Stimulated activated CD4-positive, alpha-beta T cell treated with anti-CD3 and anti-CD28 coated beads, Interleukin-2, amount 100 ng/mL, for 24 hours (primary cell): ENCODE data around the gene PRDM16.
"Not testable (repeated sequence)": the region's sequence is repeated elsewhere in the genome, so short reads cannot be mapped to it uniquely, and the experiment has no call there.

Source experiments
- DNase-seq, 2 donors: peaks; one replicate each; pipeline ENCODE4 v3.0.0-alpha.2; 2020

PRDM16 gene

DNA sequence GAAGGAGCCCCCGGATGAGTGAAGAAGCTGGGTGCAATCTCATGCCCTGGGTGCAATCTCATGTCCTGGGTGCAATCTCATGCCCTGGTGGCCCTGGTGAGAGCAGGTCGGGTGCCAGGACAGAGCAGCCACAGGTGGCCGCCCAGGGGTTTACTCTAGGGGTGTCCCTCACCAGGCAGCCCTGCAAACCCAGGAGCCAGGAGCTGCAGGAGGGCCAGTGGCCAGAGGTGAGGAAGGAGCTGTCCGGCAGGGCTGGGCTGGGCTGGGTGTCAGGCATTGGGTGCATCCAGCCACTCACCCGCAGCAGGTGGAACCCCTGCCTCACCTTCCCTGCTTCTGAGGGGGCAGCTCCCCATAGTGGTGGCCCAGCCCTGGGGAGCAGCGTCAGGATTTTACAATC lies 79.2 kb downstream of the PRDM16 start:
- no peak for DNase-seq

DNA sequence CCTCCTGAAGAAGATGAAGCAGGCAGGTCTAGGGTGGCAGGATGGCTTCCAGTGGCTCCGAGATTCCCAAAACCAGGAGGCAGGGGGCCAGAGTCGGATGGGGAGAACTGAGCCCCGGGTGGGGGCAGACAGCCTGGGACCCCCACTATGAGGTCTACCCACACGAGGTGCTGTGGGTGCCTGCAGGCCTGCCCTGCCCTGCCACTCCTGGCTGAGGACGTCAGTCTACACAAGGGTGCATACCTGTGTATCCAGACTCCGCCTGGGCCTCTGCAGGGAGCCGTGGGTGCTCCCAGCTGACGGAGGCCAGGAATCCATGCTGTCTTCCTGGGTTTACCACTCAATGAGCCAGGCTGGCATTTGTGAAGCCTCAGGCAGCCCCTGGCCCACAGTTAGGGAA lies 80.3 kb downstream of the PRDM16 start:
- DNase-seq, result no peak

DNA sequence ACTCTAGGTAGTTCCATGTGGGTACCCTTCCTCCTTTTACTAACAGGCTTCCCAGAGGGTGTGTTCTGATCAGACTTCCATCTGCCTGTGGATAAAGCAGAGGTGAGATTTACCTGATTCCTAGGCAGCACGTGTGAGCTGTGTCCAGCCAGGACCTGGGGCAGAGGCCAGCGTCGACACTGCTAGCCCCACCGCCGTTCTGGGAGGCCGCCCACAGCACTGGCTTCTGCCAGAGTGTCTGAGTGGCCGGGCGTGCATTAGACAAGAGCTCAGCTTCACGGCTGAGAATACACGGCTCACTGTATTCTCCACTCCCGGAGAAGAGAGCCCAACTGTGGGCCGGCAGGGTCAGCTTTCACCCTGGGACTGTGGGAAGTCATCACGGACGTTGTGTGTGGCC lies 82.5 kb downstream of the PRDM16 start:
- no peak for DNase-seq

DNA sequence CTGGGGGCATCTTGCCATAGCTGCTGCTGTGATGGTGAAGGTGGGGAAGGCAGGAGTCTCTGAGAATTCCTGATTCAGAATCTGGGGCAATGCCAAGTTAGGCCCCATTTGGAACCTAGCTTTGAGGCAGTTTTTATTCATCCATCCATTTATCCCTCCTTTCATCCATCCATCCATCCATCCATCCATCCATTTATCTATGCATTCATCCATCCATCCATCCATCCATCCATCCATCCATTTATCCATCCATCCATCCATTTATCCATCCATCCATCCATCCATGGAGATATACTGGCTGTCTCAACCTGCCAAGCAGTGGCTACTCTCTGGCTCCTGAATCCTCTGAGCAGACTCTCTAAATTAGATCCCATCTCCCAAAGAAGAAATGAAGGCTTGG lies 83.1 kb downstream of the PRDM16 start:
- DNase-seq, result no peak

DNA sequence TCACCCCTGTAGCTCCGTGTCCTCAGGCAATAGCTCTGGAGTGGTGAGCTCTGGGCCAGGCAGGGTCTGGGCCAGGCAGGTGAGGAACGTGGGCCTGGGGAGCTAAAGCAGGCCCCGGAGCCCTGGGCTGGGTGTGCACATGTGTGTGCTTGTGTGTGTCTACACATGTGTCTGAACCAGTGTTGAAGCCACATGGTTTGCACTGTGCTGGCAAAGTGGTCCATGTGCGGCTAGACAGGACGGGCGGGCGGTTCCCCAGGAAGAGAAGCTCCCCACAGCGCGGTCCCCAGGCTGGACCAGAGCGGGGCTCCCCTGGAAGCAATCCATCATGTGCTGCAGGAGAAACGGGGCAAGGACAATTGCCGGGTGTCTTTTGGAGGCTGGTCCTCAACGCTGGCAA lies 84.2 kb downstream of the PRDM16 start:
- DNase-seq, result no peak

DNA sequence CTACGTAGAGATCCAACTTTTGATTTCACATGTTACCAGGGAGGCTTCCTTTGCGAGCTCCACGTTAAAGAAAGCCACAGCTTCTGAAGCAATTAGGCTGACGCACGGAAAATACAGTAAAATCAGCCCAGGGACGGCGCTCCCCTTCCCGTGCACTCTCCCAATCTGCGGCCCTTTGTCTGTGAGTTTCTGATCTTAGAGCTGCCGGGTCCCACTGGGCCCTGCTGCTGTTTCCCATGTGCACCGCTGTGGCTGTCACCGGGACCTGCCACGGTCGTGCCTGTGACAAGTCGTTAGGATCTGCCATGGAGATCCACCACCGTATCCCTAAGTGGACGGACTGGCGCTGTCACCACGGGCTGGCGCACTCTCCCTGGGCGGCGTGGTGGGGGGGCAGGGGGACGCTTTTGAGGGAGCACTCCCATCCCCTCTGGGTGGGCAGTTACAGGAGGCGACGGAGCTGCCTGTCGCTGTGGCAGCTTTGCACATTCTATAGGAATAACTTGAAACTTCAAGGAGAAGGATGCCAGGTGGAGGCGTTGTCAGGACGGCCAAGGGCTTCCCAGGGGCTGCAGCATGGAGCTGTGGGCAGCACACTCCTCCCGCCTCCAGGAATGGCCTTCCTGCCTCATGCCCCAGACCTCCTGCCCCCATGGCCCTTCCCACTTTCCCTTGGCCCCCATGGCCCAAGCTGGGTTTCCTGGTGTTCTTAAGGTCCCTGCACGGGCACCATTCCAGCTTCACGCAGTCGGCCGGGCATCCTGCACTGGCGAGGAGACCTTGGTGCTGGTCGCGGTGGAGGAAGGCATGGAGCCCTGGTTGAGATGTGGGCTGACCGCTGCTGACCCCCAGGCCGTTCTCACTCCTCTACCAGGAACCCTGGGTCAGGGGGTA lies 85.1 kb downstream of the PRDM16 start:
- DNase-seq, result no peak

DNA sequence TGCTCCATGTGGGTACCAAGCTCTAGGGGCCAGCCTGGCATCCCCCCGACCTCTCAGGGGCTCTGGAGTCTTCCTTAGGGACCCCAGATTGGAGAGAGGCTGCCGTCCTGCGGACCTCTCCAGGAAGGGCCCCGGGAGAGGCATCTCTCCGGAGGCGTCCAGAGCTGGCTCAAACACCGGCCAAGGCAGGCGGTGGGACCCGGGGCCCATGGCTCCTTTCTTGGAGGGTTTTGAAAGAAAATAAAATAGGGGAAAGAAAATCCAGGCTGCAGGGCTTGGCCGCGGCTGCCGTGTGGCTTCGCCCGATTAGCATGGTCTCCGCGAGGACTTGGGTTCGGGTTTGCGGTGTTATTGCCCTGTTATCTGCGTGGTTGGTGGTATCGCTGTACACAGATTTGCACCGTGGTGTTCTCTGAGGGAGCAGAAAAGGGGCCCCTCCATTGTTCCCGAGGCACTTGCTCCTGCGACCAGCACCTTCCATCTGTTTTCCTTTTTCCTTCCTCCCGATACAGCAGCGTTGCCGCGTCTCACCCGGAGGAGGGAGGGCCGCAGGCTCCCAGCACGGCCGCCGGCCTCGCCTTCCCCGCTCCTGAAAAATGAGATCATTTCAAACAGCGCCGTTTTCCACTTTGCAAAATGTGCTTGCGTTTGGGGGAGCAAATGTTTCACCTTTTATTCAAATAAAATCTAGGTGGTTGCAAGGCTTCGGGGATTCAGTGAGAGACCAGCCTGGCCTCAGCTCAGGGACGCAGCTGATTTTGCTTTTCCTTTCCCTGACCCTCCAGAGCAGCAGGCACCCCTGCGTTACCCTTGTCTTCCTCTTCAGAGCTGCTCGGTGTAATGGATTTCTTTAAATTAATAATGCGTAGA lies 86.3 kb downstream of the PRDM16 start:
- no peak for DNase-seq

DNA sequence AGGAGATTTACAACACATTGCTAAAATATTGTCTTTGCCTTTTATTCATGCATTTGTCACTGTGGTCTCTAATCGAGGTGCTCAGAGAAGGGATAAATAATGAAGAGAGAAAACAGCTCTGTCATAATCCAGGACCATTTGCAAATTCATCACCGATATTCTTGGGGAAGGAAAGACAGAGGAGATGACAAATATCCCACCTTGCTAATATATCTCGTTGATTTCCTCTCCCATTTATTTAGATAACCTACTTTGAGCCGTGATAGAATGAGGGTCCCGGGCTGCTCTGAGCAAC lies 86.9 kb downstream of the PRDM16 start:
- DNase-seq, result no peak

DNA sequence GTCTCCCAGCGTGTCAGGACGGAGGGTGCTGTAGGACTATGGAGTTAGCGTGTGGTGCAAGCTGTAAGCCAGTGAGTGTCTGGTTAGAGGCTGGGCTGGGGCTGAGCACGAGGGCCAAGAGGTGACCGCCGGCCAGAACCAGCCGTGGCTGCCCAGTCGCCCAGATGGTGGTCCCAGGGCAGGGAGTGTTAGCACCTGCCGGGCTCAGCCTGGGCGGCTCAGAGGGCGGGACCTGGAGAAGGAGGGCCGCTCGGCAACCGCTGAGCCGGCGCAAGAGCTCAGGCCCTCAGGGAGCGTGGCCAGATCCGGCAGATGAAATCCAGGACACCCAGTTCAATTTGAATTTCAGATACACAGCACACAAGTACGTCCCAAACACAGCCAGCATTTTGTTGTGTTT lies 87.9 kb downstream of the PRDM16 start:
- DNase-seq, result no peak

DNA sequence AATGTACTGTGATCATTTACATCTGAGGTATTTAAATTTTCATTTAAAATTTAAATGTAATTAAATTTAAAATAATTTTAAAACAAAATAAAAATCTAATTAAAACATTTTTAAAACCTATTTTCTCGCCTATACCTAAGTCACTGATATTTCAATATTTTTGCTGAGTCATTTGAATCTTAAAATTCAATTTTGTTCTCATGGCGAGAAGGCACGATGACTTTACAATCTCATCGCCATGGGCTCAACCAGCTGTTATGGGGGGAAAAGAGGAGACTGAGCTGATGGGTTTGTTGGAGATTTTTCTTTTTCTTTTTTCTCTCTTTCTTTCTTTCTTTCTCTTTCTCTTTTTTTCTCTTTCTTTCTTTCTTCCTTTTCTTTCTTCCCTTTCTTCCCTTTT lies 89.3 kb downstream of the PRDM16 start:
- DNase-seq, result no peak

DNA sequence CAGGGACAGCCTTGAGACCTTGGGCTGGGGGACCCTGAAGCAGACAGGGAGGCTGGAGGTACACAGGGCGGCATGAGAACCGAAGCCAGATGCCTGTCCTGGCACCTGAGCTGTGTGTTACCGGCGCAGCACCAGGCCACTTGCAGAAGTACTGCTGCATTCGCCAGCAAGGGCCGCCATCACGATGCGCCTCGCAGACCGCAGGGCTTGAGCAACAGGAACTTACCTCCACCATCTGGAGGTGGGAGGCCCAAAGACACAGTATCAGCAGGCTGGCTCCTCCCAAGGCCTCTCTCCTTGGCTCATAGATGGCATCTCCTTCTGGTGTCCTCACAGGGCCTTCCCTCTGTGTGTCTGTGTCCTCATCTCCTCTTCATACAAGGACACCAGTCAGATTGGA lies 90.1 kb downstream of the PRDM16 start:
- no peak for DNase-seq

DNA sequence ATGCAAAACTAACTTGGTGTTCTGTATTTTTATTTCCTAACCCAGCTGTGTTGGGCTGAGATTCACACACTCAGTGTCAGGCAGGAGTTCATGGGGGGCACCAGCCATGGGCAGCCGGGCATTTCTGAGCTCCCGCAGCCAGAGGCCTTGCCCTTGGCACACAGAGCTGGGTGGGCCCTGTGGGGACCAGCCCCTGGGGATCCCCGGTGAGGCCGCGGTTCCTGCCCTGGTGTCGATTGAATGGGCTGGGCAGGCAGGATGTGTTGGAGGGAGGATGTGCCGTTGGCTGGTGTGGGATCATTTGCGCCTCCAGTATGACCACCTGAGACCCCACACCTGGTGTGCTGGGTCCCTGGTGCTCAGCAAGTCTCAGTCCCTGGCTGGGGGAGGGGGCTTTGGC lies 91.0 kb downstream of the PRDM16 start:
- DNase-seq, result no peak

DNA sequence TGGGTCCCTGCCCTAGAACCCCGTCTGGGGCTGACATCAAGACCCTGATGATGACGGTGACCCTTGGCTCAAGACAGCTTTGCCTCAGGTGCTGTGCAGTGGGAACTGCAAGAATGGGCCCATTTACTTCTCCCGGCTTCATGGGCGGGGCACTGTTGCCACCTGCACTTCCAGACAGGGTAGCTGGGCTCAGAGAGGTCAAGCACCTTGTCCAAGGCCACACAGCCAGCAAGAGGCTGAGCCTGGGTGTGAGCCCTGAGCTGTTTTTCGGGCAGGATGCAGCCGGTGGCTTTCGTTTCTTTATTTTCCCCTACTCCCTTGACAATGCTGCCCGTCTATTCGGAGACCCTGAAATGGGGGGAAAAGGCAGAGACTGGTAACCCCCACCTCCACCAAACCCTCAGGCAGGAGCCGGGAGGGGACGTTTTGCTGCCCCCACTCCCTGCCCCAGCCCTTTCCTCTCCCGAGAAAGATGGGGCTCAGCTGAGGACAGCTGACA lies 91.7 kb downstream of the PRDM16 start:
- no peak for DNase-seq

DNA sequence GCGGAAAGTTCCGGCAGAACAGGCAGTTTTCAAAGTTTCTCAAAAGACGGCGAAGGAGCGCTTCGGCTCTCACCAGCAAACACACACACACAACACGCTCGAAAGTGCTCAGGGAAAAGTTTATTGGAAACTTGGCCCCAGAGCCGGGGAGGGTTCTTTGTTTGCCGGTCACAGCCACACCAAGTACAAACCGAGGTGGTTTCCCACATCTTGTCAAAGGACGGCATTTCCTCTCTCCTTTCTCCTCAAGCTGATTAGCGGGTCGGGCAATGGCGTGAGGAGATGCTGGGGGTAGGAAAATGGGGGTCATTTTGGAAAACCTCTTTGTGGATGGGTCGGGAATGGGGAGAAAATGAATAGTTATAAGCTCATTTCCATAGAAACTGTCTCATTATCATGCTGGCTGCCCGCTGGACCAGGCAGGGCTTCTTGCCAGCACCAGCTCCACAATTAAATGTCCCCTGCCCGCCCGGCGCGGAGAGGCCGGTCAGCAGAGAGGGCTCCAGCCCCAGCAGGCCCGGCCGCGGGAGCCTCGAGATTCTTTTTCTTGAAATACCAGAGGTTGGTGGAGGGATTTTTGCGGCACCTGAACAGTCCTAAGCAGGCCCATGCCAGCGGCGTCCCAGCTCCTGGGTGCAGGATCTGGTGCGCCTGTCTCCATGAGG lies 92.3 kb downstream of the PRDM16 start:
- DNase-seq, result peak in 1 of 2 donors; percentile 5

DNA sequence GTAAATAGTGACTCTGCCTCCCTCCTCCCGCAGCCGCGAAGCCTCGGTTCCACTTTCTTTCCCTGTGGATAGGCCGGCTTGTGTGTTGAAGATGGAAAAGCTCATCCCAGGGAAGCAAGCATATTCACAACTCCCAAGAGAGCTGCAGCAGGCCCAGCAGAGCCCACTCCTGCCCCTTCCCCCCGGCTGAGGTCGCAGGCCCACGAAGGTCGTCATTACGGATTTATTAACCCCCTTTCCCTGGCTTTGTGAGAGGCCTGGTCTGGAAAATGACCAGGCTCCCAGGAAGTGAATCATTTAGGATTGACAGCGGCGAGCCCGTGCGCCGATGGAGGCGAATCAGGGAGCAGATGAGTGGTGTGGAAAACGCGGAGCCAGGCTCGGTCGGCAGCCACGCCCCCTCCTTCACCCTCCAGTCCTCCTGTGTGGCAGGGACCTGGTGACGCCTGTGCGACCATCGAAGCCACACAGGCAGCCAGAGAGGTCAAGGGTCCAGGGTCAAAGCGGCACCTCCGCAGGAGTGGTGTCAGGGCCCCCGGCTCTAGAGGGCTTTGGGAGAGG lies 93.4 kb downstream of the PRDM16 start:
- no peak for DNase-seq

DNA sequence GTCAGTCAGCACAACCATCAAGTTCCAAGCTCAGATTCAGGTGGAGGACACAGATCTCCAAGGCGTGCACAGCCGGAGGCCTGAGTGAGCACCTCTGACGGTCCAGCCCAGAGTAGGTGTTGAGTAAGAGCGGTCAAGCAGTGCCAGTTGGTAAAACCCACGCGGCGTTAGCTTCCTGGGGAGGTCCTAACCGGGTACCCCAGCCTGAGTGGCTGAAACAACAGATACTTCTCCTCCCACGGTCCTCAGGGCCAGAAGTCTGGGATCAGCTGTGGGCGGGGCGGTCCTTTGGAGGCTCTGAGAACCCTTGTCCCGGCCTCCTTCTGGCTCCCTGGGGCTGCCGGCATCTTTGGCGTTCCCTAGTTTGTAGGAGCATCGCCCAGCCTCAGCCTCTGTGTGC lies 94.4 kb downstream of the PRDM16 start:
- no peak for DNase-seq

DNA sequence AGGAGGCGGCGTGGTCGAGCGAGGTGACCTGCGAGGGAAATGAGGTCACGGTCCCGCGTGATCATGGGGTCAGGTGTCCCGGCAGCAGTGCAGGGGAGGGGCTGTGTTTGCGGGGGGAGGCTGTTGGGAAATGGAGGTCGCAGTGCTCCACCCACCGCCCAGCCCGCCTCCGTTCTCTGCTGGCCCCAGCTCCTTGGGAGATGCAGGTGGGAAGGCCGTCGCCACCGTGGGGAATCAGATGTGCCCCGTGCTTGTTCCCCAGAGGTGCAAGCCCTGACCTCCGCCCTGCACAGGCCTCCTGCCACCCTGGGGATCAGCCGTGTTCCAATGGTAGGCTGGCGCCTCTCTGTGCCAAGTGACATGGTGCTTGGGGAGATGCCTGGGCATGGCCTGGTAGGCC lies 95.7 kb downstream of the PRDM16 start:
- DNase-seq, result no peak

DNA sequence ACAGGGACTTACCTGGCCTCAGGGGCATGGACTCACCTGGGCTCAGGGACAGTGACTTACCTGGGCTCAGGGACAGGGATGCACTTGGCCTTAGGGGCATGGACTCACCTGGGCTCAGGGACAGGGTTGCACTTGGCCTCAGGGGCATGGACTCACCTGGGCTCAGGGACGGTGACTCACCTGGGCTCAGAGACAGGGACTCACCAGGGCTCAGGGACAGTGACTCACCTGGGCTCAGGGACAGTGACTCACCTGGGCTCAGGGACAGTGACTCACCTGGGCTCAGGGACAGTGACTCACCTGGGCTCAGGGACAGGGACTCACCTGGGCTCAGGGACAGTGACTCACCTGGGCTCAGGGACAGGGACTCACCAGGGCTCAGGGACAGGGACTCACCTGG lies 96.2 kb downstream of the PRDM16 start:
- not testable (repeated sequence) for DNase-seq

DNA sequence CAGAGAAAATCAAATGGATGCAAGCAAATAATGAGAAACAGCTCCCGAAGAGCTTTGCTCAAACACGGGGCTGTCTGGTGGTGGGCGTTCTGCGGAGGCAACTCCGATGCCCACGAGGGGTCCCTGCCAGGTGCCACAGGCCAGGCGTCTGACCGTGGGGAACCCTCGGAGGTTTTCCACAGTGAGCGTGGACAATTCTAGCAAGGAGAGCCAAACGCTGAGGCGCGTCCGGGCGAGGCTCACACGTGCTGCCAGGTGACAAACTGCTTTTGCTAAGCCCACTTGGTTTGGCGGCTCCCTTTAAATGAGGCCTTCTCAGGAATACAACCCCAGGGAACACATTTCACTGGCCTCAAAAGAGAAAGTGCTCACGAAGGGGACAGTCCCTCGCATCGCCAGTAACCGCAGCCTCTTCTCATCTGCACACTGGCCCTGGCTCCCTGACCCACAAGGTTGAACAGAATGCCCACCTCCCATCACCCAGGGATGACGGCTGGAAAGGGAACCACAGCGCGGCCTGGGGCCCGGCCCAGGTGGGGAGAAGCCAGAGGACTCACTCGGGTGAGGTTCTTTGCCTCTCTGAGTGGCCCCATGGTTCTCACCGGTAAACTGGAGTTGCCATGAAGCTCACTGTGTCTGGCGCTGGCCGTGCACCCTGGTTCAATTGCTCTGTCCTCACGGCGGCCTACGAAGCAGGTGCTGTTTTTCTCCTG lies 97.4 kb downstream of the PRDM16 start:
- no peak for DNase-seq

DNA sequence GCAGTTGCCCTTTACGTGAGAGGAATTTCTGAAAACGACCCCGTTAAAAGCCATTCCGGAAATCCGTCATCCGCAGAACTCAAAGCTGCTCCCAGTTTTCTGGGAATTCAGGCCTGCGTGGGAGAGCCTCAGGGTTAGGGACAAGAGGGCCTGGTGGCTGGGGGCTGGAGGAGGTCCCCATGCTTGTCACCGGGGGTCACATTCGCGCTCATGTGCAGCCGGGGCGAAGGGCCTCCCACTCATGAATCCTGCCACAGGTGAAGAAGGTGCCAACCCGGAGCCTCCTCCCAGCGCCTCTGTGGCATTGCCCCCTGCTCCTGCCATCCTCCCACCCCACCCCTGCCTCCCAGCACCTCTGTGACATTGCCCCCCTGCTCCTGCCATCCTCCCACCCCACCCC lies 98.3 kb downstream of the PRDM16 start:
- no peak for DNase-seq

DNA sequence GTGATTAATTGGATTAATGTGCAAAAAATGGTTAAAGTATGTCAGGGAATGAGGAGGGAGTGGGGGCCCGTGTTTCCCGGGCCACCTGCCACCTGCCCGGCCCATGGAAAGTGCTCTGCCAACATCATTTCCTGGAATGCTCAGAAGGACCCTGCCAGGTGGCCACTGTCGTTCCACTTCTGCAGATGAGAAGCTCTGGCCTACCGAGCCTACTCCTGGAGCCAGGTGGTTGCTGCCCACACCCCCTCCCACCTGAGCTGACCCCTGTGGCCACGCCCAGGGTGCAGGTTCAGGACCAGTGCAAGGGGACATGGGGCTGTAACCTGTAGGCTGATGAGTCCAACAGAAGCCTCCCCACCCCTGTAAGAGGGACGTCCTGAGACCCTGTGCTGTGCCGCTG lies 99.7 kb downstream of the PRDM16 start:
- no peak for DNase-seq

DNA sequence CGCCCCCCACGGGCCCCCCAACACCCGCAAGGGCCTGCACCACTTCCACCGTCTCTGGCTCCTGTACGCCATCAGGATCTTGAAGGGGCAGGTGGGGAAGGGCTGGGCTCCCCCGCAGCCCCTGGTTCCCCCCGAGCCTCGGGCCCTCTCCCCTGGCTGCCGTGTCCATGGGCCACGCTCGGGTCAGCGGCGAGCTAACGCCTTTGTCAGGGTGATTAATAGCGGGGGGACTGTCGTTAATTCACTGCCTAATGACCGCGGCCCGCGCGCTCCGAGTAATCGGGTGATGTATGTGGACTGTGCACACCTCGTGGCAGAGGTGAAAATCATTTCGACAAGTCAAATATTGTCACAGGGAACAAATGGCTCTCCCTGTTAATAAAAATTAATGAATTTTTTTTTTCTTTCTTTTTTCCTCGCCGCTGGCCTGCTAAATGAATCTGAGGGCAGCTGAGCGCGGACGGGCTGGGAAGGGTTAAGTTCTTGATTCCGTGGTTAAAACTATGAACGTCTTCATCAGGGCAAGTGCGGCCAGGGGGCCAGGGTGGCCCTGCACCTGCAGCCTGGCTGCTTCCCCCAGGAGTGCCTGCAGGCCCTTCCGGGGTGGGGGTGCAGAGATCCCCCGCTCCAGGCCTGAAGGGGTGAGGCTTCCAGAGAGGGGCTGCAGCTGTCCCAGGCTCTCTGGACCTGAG lies 100.8 kb downstream of the PRDM16 start:
- DNase-seq, result no peak
